ENCODE data around the gene NANOS2. TPM values are rescaled to one million over a fixed set of nuclear protein-coding genes. Genes with fewer than 3 reads are reported as not detected.

NANOS2 gene
- total RNA-seq, 2 experiments from 2014 or later = not detected

DNA sequence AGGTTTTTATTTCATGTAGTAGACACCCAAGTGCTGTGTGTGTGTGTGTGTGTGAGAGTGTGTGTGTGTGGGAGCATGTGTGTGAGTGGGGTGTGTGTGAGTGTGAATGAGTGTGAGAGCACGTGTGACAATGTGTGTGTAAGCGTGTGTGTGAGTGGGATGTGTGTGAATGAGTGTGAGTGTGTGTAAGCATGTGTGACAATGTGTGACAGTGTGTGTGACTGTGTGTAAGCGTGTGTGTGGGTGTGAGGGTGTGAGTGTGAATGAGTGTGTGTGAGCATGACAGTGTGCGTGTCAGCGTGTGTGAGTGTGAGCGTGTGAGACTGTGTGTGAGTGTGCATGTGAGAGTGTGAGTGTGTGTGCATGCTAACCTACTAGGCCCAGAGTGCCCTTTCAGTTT is 43.7 kb upstream of the NANOS2 start:
- Histone ChIP-seq H3K4me1 (ENCODE audit: insufficient read depth, low read length, poor library complexity, severe bottlenecking) (peaks cover 5% of the 10 kb centered on the region), H3K9me2 (ENCODE audit: insufficient read depth, low read length) (no peaks in the 10 kb centered on the region), H3K79me2 (ENCODE audit: insufficient read depth, low read depth, low read length) (no peaks in the 10 kb centered on the region), H3K4me3 (ENCODE audit: low read depth, low read length, poor library complexity, severe bottlenecking) (no peak overlapping the region), H3K27ac (ENCODE audit: low read depth, low read length, poor library complexity, severe bottlenecking) (no peak overlapping the region), H3K4me2 (ENCODE audit: low read length) (no peak overlapping the region), H3K36me3 (ENCODE audit: insufficient read depth, low read length) (no peaks in the 10 kb centered on the region), H2AFZ (ENCODE audit: low read length) (no peak overlapping the region), H4K20me1 (ENCODE audit: insufficient read depth, low read length) (no peaks in the 10 kb centered on the region), H3K9me3 (ENCODE audit: low read length) (no peaks in the 10 kb centered on the region)
- intact Hi-C loops (cut with micrococcal nuclease; ENCODE audit: unreplicated experiment) = no loop called here
- ChIA-PET CTCF (ENCODE audit: unreplicated experiment) (no interaction called here), POLR2A (no interaction called here)
- DNase-seq (ENCODE audit: low spot score) = no peak
- BruUV-seq (replicated peaks) = no TSS peak
- TF ChIP-seq EZH2phosphoT487 (IDR thresholded peaks at IDR 0.05; ENCODE audit: borderline replicate concordance, low read depth, low read length) (no peak), CTCF (conservative IDR thresholded peaks at IDR 0.05; ENCODE audit: low read length) (no peak)

- POLR2A ChIA-PET = interaction anchor here (0.7 kb wide), 1 partner anchor 108 kb away, joined by 3 read pairs; no protein-coding TSS in a partner anchor
- no peak for TF ChIP-seq CTCF (conservative IDR thresholded peaks at IDR 0.05; ENCODE audit: low read length)
- no peak for TF ChIP-seq EZH2phosphoT487 (IDR thresholded peaks at IDR 0.05; ENCODE audit: borderline replicate concordance, low read depth, low read length)
- intact Hi-C loops (cut with micrococcal nuclease; ENCODE audit: unreplicated experiment) = no loop called here
- no peaks in the 10 kb centered on the region for H3K36me3 ChIP-seq (ENCODE audit: insufficient read depth, low read length)
- H3K9me2 ChIP-seq (ENCODE audit: insufficient read depth, low read length) = no peaks in the 10 kb centered on the region
- H3K9me3 ChIP-seq (ENCODE audit: low read length) = no peaks in the 10 kb centered on the region
- H3K4me2 ChIP-seq (ENCODE audit: low read length) = no peak overlapping the region
- no peak overlapping the region for H3K27ac ChIP-seq (ENCODE audit: low read depth, low read length, poor library complexity, severe bottlenecking)
- no peak overlapping the region for H3K4me3 ChIP-seq (ENCODE audit: low read depth, low read length, poor library complexity, severe bottlenecking)
- H4K20me1 ChIP-seq (ENCODE audit: insufficient read depth, low read length) = no peaks in the 10 kb centered on the region
- no peak overlapping the region for H2AFZ ChIP-seq (ENCODE audit: low read length)
- CTCF ChIA-PET (ENCODE audit: unreplicated experiment) = no interaction called here
- BruUV-seq (replicated peaks) = no TSS peak
- peaks cover 5% of the 10 kb centered on the region for H3K4me1 ChIP-seq (ENCODE audit: insufficient read depth, low read length, poor library complexity, severe bottlenecking)
- H3K79me2 ChIP-seq (ENCODE audit: insufficient read depth, low read depth, low read length) = no peaks in the 10 kb centered on the region
- DNase-seq (ENCODE audit: low spot score) = no peak
These were observed 41.5 kb upstream of the NANOS2 start for GRCh38 chr19:45955905-45956608.

GRCh38 chr19:45954156-45954555 is 39.6 kb upstream of the NANOS2 start:
- Histone ChIP-seq H3K79me2 (ENCODE audit: insufficient read depth, low read depth, low read length) (no peaks in the 10 kb centered on the region), H3K36me3 (ENCODE audit: insufficient read depth, low read length) (no peaks in the 10 kb centered on the region), H3K4me3 (ENCODE audit: low read depth, low read length, poor library complexity, severe bottlenecking) (no peak overlapping the region), H4K20me1 (ENCODE audit: insufficient read depth, low read length) (no peaks in the 10 kb centered on the region), H2AFZ (ENCODE audit: low read length) (no peak overlapping the region), H3K9me3 (ENCODE audit: low read length) (no peaks in the 10 kb centered on the region), H3K4me1 (ENCODE audit: insufficient read depth, low read length, poor library complexity, severe bottlenecking) (no peaks in the 10 kb centered on the region), H3K27ac (ENCODE audit: low read depth, low read length, poor library complexity, severe bottlenecking) (no peak overlapping the region), H3K4me2 (ENCODE audit: low read length) (no peak overlapping the region), H3K9me2 (ENCODE audit: insufficient read depth, low read length) (no peaks in the 10 kb centered on the region)
- intact Hi-C loops (cut with micrococcal nuclease; ENCODE audit: unreplicated experiment) = no loop called here
- no TSS peak for BruUV-seq (replicated peaks)
- no peak for TF ChIP-seq CTCF (conservative IDR thresholded peaks at IDR 0.05; ENCODE audit: low read length)
- TF ChIP-seq EZH2phosphoT487 (IDR thresholded peaks at IDR 0.05; ENCODE audit: borderline replicate concordance, low read depth, low read length) = no peak
- ChIA-PET POLR2A (no interaction called here), CTCF (ENCODE audit: unreplicated experiment) (no interaction called here)
- no peak for DNase-seq (ENCODE audit: low spot score)

Measured in OCI-LY7 (cell line).